Motor neuron (in vitro differentiated cells): ENCODE results near the gene PROM2. TPM values are rescaled to one million over a fixed set of nuclear protein-coding genes. Genes with fewer than 3 reads are reported as not detected.

Source experiments
- ATAC-seq, 8 experiments: fragments of 200-7000 bp; cut with Tn5 transposase; replicated peaks in 6 of 8; 2 replicates each; pipeline ENCODE4 v1.8.0; 2021; ENCODE audit warnings: mild to moderate bottlenecking in 8 of 8, moderate library complexity in 8 of 8
- H3K27ac ChIP-seq, 2 donors: fragments of 250-450 bp; sonication (Bioruptor Pico); 2 replicates each; pipeline ENCODE4 v1.9.0; 2021; ENCODE audit warnings: antibody characterized with exemption in 2 of 2, mild to moderate bottlenecking in 2 of 2, moderate library complexity in 1 of 2
- H3K4me1 ChIP-seq, 2 donors: fragments of 250-450 bp; sonication (Bioruptor Pico); replicated peaks in 1 of 2; 2 replicates each; pipeline ENCODE4 v1.6.1; 2021; ENCODE audit warnings: antibody characterized with exemption in 2 of 2, mild to moderate bottlenecking in 2 of 2, moderate library complexity in 1 of 2
- H3K4me3 ChIP-seq, 5 donors: fragments of 250-450 bp; sonication (Bioruptor Pico); 2 replicates each; pipeline ENCODE4 v1.9.0; 2021; ENCODE audit warnings: antibody characterized with exemption in 5 of 5, mild to moderate bottlenecking in 5 of 5, moderate library complexity in 4 of 5
- WGBS, 10 experiments: fragments of 450-650 bp; shearing (Covaris generic); methylation state at CpG; one replicate each; pipeline ENCODE4 v1.0.0; 2022; 5-methylcytosine and 5-hydroxymethylcytosine counted together
- in situ Hi-C, 9 experiments: fragments of 400-800 bp; cut with MboI; loops; one replicate each; pipeline ENCODE4 v1.15.0; 2021; ENCODE audit warnings: low sequenced_read_pairs in 9 of 9, low pct_unique_long_range_greater_than_20kb in 2 of 9; ENCODE audit not compliant: unreplicated experiment in 9 of 9
- total RNA-seq, 8 experiments: library from RNA; unstranded; fragments of 300-600 nt; gene quantifications; 2 replicates each; pipeline versions ENCODE4 v1.2.3 to v1.2.4, GENCODE V29; 2022

Gene PROM2
- total RNA-seq, 8 experiments from 2014 or later = 0.58 to 4.6 (median 2.0) TPM

DNA sequence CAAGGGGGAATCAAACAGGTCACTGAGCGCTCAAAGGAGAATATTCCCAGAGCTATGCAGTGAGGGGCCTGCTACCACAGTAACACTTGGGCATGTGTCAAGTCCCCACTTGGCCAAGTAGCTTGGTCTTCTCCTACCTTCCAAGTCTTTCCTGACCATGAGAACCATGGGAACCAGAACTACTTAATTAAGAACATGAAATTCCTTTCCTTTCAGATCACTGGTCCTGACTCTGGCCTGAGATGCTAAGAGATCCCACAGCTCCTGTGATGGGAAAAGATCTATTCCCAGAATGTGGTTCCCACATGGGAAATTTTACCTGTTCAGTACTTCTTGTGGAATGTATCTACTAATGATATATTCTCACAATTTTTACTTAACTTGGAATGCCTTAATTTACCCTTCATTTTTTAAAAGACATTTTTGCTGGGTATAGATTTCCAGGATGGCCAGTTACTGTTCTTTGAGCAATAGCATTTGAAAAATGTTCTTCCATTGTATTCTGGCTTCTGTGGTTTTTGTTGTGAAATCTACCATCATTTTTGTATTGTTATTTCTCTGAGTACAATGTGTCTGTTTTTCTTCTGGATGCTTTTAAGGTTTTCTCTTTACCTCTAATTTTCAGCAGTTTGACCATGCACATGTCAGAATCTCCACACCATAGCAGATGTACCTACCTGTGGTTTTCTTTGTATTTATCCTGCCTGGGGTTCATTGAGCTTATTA lies 60.8 kb downstream of the PROM2 start:
- 100% methylated on average over 1 of the region's 1 CpG; no CpG with 5 or more reads in 7 of the 10 experiments for WGBS, 10 experiments
- in situ Hi-C loops = no loop called here
- Histone ChIP-seq H3K4me1 (peaks cover 7 to 14% of the 10 kb centered on the region in 2 donors), H3K4me3 (no peak overlapping the region), H3K27ac (no peak overlapping the region)
- no peak for ATAC-seq

- in situ Hi-C loops = no loop called here
- no peak overlapping the region for H3K4me3 ChIP-seq
- 40 to 100% (median 91%) methylated on average over 1 to 2 of the region's 2 CpGs for WGBS, 10 experiments
- ATAC-seq = no peak
- H3K27ac ChIP-seq = no peak overlapping the region
- peaks cover 0 to under 1% of the 10 kb centered on the region in 2 donors for H3K4me1 ChIP-seq
Measured at GRCh38 chr2:95336406-95336805, 62.2 kb downstream of the PROM2 start.

DNA sequence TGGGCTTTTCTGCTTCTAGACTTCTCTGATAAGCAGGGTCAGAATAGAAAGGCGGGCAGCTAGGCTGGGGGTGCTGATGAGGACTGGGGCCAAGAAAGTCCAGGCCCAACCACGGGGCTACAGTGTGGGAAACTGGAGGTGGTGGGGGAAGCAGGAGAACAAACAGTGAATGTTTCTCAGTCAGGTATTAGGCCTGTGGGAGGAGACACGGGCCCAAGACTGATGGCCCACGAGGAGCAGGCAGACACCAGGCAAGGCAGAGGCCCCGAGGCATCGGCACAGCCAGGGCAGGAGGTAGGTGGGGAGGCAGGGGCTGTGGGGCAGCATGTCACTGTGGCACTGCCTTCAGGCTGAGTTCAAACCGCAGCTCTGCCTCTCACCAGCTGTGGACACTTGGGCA lies 63.6 kb downstream of the PROM2 start:
- no peak for ATAC-seq

More for the DNA sequence above, 63.6 kb downstream of the PROM2 start:
- no peaks in the 10 kb centered on the region for H3K4me1 ChIP-seq
- WGBS, 10 experiments = 10 to 80% (median 42%) methylated on average over 1 to 3 of the region's 7 CpGs; no CpG with 5 or more reads in 6 of the 10 experiments
- H3K4me3 ChIP-seq = no peak overlapping the region
- H3K27ac ChIP-seq = no peak overlapping the region
- in situ Hi-C loops = no loop called here

Other genes starting within 250 kb of the PROM2 start
- 10 to 100 TPM in 2 of 8 experiments, 1 to 10 TPM in 4, under 1 TPM in 2; 0.41 to 62.2 (median 2.1) TPM for gene MAL, start 248.7 kb upstream of the PROM2 start, total RNA-seq
- 10 to 100 TPM; 41.9 to 96.7 (median 54.3) TPM for gene MRPS5, start 152.6 kb upstream of the PROM2 start, total RNA-seq
- 10 to 100 TPM; 10.3 to 25.6 (median 18.1) TPM for gene ZNF514, start 114.6 kb upstream of the PROM2 start, total RNA-seq
- 1 to 10 TPM; 3.8 to 8.1 (median 4.8) TPM for gene ZNF2, start 108.6 kb upstream of the PROM2 start, total RNA-seq
- gene ZNF892, start 66.9 kb upstream of the PROM2 start, total RNA-seq = 10 to 100 TPM in 4 of 8 experiments, 1 to 10 TPM in 4; 2.5 to 12.4 (median 9.7) TPM
- gene KCNIP3, start 22.9 kb downstream of the PROM2 start, total RNA-seq = 1 to 10 TPM in 7 of 8 experiments, under 1 TPM in 1; 0.51 to 5.3 (median 1.8) TPM
- 10 to 100 TPM; 14.0 to 33.4 (median 20.5) TPM for gene FAHD2A, start 128.3 kb downstream of the PROM2 start, total RNA-seq
- gene TRIM43B, start 210.3 kb downstream of the PROM2 start, total RNA-seq = under 1 TPM in 2 of 8 experiments, not detected in 6; 0.23 to 0.28 TPM